ENCODE data around the gene KIRREL3.

Gene KIRREL3

GRCh38 chr11:126782810-126783209, 217.8 kb downstream of the KIRREL3 start:
- DNase-seq (ENCODE audit: low spot score): no peak

GRCh38 chr11:126781942-126782341, 218.6 kb downstream of the KIRREL3 start:
- DNase-seq (ENCODE audit: low spot score): no peak

- DNase-seq (ENCODE audit: low spot score): no peak
Measured at GRCh38 chr11:126776119-126776518, 224.5 kb downstream of the KIRREL3 start.

- DNase-seq (ENCODE audit: low spot score): no peak
Measured at GRCh38 chr11:126772267-126772666, 228.3 kb downstream of the KIRREL3 start.

- DNase-seq (ENCODE audit: low spot score): no peak
Measured at GRCh38 chr11:126768702-126769101, 231.9 kb downstream of the KIRREL3 start.

GRCh38 chr11:126766440-126766839, 234.1 kb downstream of the KIRREL3 start:
- DNase-seq (ENCODE audit: low spot score): no peak

- no peak for DNase-seq (ENCODE audit: low spot score)
Measured at GRCh38 chr11:126765196-126765595, 235.4 kb downstream of the KIRREL3 start.

- no peak for DNase-seq (ENCODE audit: low spot score)
Measured at GRCh38 chr11:126764231-126764630, 236.3 kb downstream of the KIRREL3 start.

- DNase-seq (ENCODE audit: low spot score): no peak
Measured at GRCh38 chr11:126756855-126757254, 243.7 kb downstream of the KIRREL3 start.

- DNase-seq (ENCODE audit: low spot score): no peak
Measured at GRCh38 chr11:126756421-126756820, 244.1 kb downstream of the KIRREL3 start.

GRCh38 chr11:126755526-126755925, 245.0 kb downstream of the KIRREL3 start:
- no peak for DNase-seq (ENCODE audit: low spot score)

- no peak for DNase-seq (ENCODE audit: low spot score)
Measured at GRCh38 chr11:126754591-126755426, 245.8 kb downstream of the KIRREL3 start.

GRCh38 chr11:126753990-126754389, 246.6 kb downstream of the KIRREL3 start:
- DNase-seq (ENCODE audit: low spot score): no peak

- no peak for DNase-seq (ENCODE audit: low spot score)
Measured at GRCh38 chr11:126751242-126751641, 249.3 kb downstream of the KIRREL3 start.

- no peak for DNase-seq (ENCODE audit: low spot score)
Measured at GRCh38 chr11:126748793-126749192, 251.8 kb downstream of the KIRREL3 start.

- no peak for DNase-seq (ENCODE audit: low spot score)
Measured at GRCh38 chr11:126748100-126748791, 252.3 kb downstream of the KIRREL3 start.

GRCh38 chr11:126747315-126747714, 253.3 kb downstream of the KIRREL3 start:
- no peak for DNase-seq (ENCODE audit: low spot score)

- no peak for DNase-seq (ENCODE audit: low spot score)
Measured at GRCh38 chr11:126746443-126746842, 254.1 kb downstream of the KIRREL3 start.

GRCh38 chr11:126744699-126745098, 255.9 kb downstream of the KIRREL3 start:
- DNase-seq (ENCODE audit: low spot score): no peak

GRCh38 chr11:126743628-126744027, 256.9 kb downstream of the KIRREL3 start:
- DNase-seq (ENCODE audit: low spot score): no peak

- DNase-seq (ENCODE audit: low spot score): no peak
Measured at GRCh38 chr11:126742582-126742981, 258.0 kb downstream of the KIRREL3 start.

- DNase-seq (ENCODE audit: low spot score): no peak
Measured at GRCh38 chr11:126740846-126741245, 259.7 kb downstream of the KIRREL3 start.

- no peak for DNase-seq (ENCODE audit: low spot score)
Measured at GRCh38 chr11:126739499-126740145, 260.9 kb downstream of the KIRREL3 start.
